HepG2 (cell line): ENCODE results near the gene ZFHX3. TPM values are rescaled to one million over a fixed set of nuclear protein-coding genes. Genes with fewer than 3 reads are reported as not detected.
A peak's percentile ranks its signal among the peaks of the same experiment; 100 is the strongest.

Experiments used
- AHR ChIP-seq: IDR thresholded peaks from 2 replicates; pipeline ENCODE4 v1.6.1; 2018; ENCODE audit warnings: missing genetic modification reagents, missing compliant biosample characterization
- BRCA1 ChIP-seq: sonication (generic); formaldehyde crosslinking; IDR thresholded peaks from 2 replicates; pipeline ENCODE4 v1.4.0; 2020; ENCODE audit warnings: missing genetic modification reagents
- CENPX ChIP-seq: sonication (generic); formaldehyde crosslinking; IDR thresholded peaks from 2 replicates; pipeline ENCODE4 v1.9.0; 2021; ENCODE audit warnings: mild to moderate bottlenecking, missing genetic modification reagents, moderate library complexity
- DR1 ChIP-seq: sonication (generic); formaldehyde crosslinking; IDR thresholded peaks from 2 replicates; pipeline ENCODE4 v1.8.0; 2021; ENCODE audit warnings: mild to moderate bottlenecking, missing genetic modification reagents, inconsistent platforms
- ERF ChIP-seq: IDR thresholded peaks from 2 replicates; pipeline ENCODE4 v1.6.1; 2018; ENCODE audit warnings: missing biosample characterization, missing genetic modification reagents
- FOXC1 ChIP-seq: sonication (generic); formaldehyde crosslinking; IDR thresholded peaks from 2 replicates; pipeline ENCODE4 v1.8.0; 2022; ENCODE audit warnings: mild to moderate bottlenecking, missing genetic modification reagents, borderline replicate concordance
- GABPA ChIP-seq, 2 experiments: IDR thresholded peaks; 2 replicates each; pipeline ENCODE4 v1.6.1; 2011 to 2016; ENCODE audit warnings: low read depth in 2 of 2, low read length in 1 of 2, missing biosample characterization in 1 of 2, missing genetic modification characterization in 1 of 2
- HMG20A ChIP-seq: IDR thresholded peaks from 2 replicates; pipeline ENCODE4 v1.6.1; 2016; ENCODE audit warnings: borderline replicate concordance
- HMGA1 ChIP-seq: sonication (generic); formaldehyde crosslinking; conservative IDR thresholded peaks from 2 replicates; pipeline ENCODE4 v1.4.0; 2020; ENCODE audit warnings: missing genetic modification reagents
- KLF13 ChIP-seq: sonication (generic); formaldehyde crosslinking; IDR thresholded peaks from 2 replicates; pipeline ENCODE4 v1.4.0; 2020; ENCODE audit warnings: mild to moderate bottlenecking, missing genetic modification reagents
- KLF6 ChIP-seq: IDR thresholded peaks from 2 replicates; pipeline ENCODE4 v1.8.0; 2016; ENCODE audit warnings: missing biosample characterization, missing genetic modification reagents
- MAFK ChIP-seq, 2 experiments: IDR thresholded peaks in 1 of 2; conservative IDR thresholded peaks in 1 of 2; 2 replicates each; pipeline ENCODE4 v1.6.1; 2011; ENCODE audit warnings: improper control_type of control experiment in 2 of 2, low read length in 2 of 2
- MED8 ChIP-seq: sonication (generic); formaldehyde crosslinking; IDR thresholded peaks from 2 replicates; pipeline ENCODE4 v1.8.1; 2023; ENCODE audit warnings: mild to moderate bottlenecking, missing genetic modification reagents; ENCODE audit not compliant: insufficient replicate concordance
- MTF2 ChIP-seq: sonication (generic); formaldehyde crosslinking; IDR thresholded peaks from 2 replicates; pipeline ENCODE4 v1.5.0; 2020; ENCODE audit warnings: missing genetic modification reagents, borderline replicate concordance
- PLRG1 ChIP-seq: fragments of 450-650 bp; conservative IDR thresholded peaks from 2 replicates; pipeline ENCODE4 v1.6.1; 2016
- RARA ChIP-seq: IDR thresholded peaks from 2 replicates; pipeline ENCODE4 v1.6.1; 2016; ENCODE audit warnings: missing genetic modification reagents, missing compliant biosample characterization
- TAF15 ChIP-seq: fragments of 200-400 bp; formaldehyde crosslinking; IDR thresholded peaks from one replicate; pipeline ENCODE4 v1.6.1; 2018; ENCODE audit warnings: mild to moderate bottlenecking, low read depth, low read length; ENCODE audit not compliant: poor library complexity, severe bottlenecking
- TIGD3 ChIP-seq: sonication (generic); formaldehyde crosslinking; IDR thresholded peaks from 2 replicates; pipeline ENCODE4 v1.5.1; 2020; ENCODE audit warnings: mild to moderate bottlenecking, missing genetic modification reagents, borderline replicate concordance
- XRCC5 ChIP-seq: fragments of 200-400 bp; formaldehyde crosslinking; optimal IDR thresholded peaks from 2 replicates; pipeline ENCODE3; 2017; ENCODE audit warnings: mild to moderate bottlenecking, low read length
- ZNF205 ChIP-seq: IDR thresholded peaks from 2 replicates; pipeline ENCODE4 v1.6.1; 2018; ENCODE audit warnings: missing biosample characterization, missing genetic modification reagents
- ZNF263 ChIP-seq: sonication (generic); formaldehyde crosslinking; IDR thresholded peaks from 2 replicates; pipeline ENCODE4 v1.4.0; 2020; ENCODE audit warnings: missing genetic modification reagents
- ZNF362 ChIP-seq: sonication (generic); formaldehyde crosslinking; IDR thresholded peaks from 2 replicates; pipeline ENCODE4 v1.4.0; 2020; ENCODE audit warnings: missing genetic modification reagents, mild to moderate bottlenecking, borderline replicate concordance
- ZNF563 ChIP-seq: sonication (generic); formaldehyde crosslinking; IDR thresholded peaks from 2 replicates; pipeline ENCODE4 v1.8.0; 2022; ENCODE audit warnings: mild to moderate bottlenecking, moderate library complexity, missing genetic modification reagents
- ZNF710 ChIP-seq: sonication (generic); formaldehyde crosslinking; IDR thresholded peaks from 2 replicates; pipeline ENCODE4 v1.5.0; 2020; ENCODE audit warnings: mild to moderate bottlenecking, missing genetic modification reagents, borderline replicate concordance
- ZNF713 ChIP-seq: sonication (generic); formaldehyde crosslinking; IDR thresholded peaks from 2 replicates; pipeline ENCODE4 v1.4.0; 2020; ENCODE audit warnings: mild to moderate bottlenecking, missing genetic modification reagents
- ZSCAN12 ChIP-seq: sonication (generic); formaldehyde crosslinking; IDR thresholded peaks from 2 replicates; pipeline ENCODE4 v1.9.0; 2021; ENCODE audit warnings: mild to moderate bottlenecking, missing genetic modification reagents
- ZSCAN25 ChIP-seq: sonication (generic); formaldehyde crosslinking; IDR thresholded peaks from 2 replicates; pipeline ENCODE4 v1.8.0; 2022; ENCODE audit warnings: mild to moderate bottlenecking, missing genetic modification reagents
- ZZZ3 ChIP-seq: sonication (generic); formaldehyde crosslinking; IDR thresholded peaks from 2 replicates; pipeline ENCODE4 v1.4.0; 2020; ENCODE audit warnings: missing genetic modification reagents, mild to moderate bottlenecking, borderline replicate concordance
- polyA plus RNA-seq, 8 experiments: library from polyadenylated mRNA; depleted of rRNA in 3 of 8; stranded (reverse) in 7 of 8; unstranded in 1 of 8; fragments of >200 nt; fragmentation: Illumina TruSeq in 4 of 8; extraction: Trizol in 4 of 8; gene quantifications; 2 replicates each; pipeline versions ENCODE4 v1.2.1 to v1.2.3, GENCODE V29; 2011 to 2016; ENCODE audit warnings: low read depth in 4 of 8, missing spikeins in 1 of 8, mixed read lengths in 1 of 8; ENCODE audit not compliant: insufficient read depth in 1 of 8
- total RNA-seq, 5 experiments: library from RNA; depleted of rRNA; stranded (reverse); fragments of >200 nt; fragmentation: Illumina TruSeq; extraction: Trizol; gene quantifications; 2 replicates each; pipeline ENCODE4 v1.2.3, GENCODE V29; 2016; ENCODE audit warnings: low read depth in 1 of 5

Gene ZFHX3
- total and polyA plus RNA-seq, 2 of the 13 experiments (the other 11 are each of a cell fraction or from before 2014, with no cell fraction given) = 5.0 to 6.0 TPM

GRCh38 chr16:73020409-73020884, 27.5 kb downstream of the ZFHX3 start (continued):
- TF ChIP-seq ZSCAN12 (CRISPR knock-in tag) = no peak
- no peak for TF ChIP-seq PLRG1
- peak; percentile 99 to 100 for TF ChIP-seq MAFK (conservative IDR thresholded peaks at IDR 0.05 in 1 of 2, IDR thresholded peaks at IDR 0.05 in 1 of 2; ENCODE audit: low read length in 2 of 2)
- TF ChIP-seq ZNF713 = no peak
- no peak for TF ChIP-seq CENPX (CRISPR knock-in tag)
- no peak for TF ChIP-seq DR1 (CRISPR knock-in tag)
- TF ChIP-seq GABPA (IDR thresholded peaks at IDR 0.05; ENCODE audit: low read depth, low read length) = no peak
- TF ChIP-seq GABPA (CRISPR knock-in tag; IDR thresholded peaks at IDR 0.05; ENCODE audit: low read depth) = no peak
- TF ChIP-seq ZNF362 (CRISPR knock-in tag) = no peak
- TF ChIP-seq ZNF205 (CRISPR knock-in tag) = no peak
- TF ChIP-seq MTF2 (CRISPR knock-in tag) = no peak
- no peak for TF ChIP-seq ZZZ3
- TF ChIP-seq ZSCAN25 (CRISPR knock-in tag) = no peak
- no peak for TF ChIP-seq BRCA1 (CRISPR knock-in tag)
- no peak for TF ChIP-seq ZNF263
- TF ChIP-seq RARA (CRISPR knock-in tag) = peak; percentile 78
- TF ChIP-seq ZNF563 = no peak
- no peak for TF ChIP-seq TIGD3 (CRISPR knock-in tag)
- TF ChIP-seq ZNF710 (CRISPR knock-in tag) = no peak
- TF ChIP-seq HMG20A = peak; percentile 63; the same call in 1 of the 2 replicates
- peak; percentile 51; the same call in 1 of the 2 replicates for TF ChIP-seq KLF6
- no peak for TF ChIP-seq FOXC1 (CRISPR knock-in tag)
- TF ChIP-seq XRCC5 = peak; percentile 30
- TF ChIP-seq AHR = no peak
- no peak for TF ChIP-seq TAF15
- TF ChIP-seq ERF (CRISPR knock-in tag) = 0 out of 2 replicates have a peak, but pooled peaks have one; percentile 40
- TF ChIP-seq HMGA1 (CRISPR knock-in tag) = no peak
- no peak for TF ChIP-seq MED8 (CRISPR knock-in tag)
- TF ChIP-seq KLF13 = no peak
